HTR-8/SVneo (cell line): Measurements from ENCODE around the gene WFDC9.
A peak's percentile ranks its signal among the peaks of the same experiment; 100 is the strongest.
"Not testable (repeated sequence)": the region's sequence is repeated elsewhere in the genome, so short reads cannot be mapped to it uniquely, and the experiment has no call there.

ENCODE experiments used
- DNase-seq: peaks from one replicate; pipeline ENCODE4 v3.0.0; 2011; ENCODE audit warnings: low spot score, mixed read lengths; ENCODE audit not compliant: insufficient read length
- FAIRE-seq: peaks from 2 replicates; lab custom pipeline; 2011; peaks lifted over from hg19 to GRCh38; lab: Jason Lieb, UNC

Gene WFDC9

DNA sequence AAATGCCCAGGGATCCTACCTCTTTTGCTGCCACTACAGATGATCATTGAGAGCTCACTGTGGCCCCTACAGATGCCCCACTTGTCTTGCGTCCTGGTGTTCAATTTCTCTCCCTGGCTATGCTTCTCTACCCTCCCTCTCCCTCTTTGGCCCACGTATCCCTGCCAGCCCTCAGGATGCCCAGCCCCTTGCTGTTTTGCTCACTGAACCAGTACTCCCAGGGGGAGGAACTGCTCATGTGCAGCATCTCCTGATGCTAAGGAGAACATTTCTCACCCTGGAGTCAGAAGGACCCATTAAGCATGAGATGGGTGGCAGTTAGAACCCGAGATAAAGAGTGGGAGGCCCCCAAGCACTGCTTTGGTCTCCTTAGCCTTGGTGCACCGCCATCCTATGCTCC lies at the start of gene WFDC9:
Gene WFDC9, minus strand, starts transcription at position 101 of the 400 bp plus-strand sequence. CDS start 21,103 bp downstream, outside the sequence.
- FAIRE-seq = no peak
- DNase-seq = no peak

DNA sequence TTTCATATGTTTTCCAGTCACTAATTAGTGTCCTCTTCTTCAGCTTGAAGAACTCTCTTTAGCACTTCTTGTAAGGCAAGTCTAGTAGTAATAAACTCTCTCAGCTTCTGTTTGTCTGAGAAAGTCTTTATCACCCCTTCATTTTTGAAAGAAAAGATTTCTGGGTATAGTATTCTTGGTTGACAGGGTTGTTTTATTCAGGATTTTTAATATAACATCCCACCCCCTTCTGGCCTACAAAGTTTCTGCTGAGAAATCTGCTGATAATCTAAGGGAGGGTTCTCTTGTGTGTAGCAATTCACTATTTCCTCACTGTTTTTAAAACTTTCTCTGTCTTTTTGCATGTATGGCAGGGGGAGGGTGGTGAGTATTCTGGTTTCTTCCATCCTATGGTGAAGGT lies 48.6 kb upstream of the WFDC9 start:
- FAIRE-seq (no peak), DNase-seq (no peak)

DNA sequence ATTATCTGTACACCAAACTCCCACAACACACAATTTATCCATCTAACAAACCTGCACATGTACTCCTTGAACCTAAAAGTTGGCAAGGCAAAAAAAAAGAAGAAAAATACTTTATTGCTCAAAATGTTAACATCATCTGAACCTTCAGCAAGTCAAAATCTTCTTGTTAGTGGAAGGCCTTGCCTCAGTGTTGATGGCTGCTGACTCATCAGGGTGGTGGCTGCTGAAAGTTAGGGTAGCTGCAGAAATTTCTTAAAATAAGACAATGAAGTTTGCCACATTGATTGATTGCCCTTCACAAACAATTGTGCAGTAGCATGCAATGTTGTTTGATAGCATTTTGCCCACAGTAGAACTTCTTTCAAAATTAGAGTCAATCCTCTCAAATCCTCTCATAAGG lies 41.7 kb upstream of the WFDC9 start:
- DNase-seq (no peak), FAIRE-seq (no peak)

DNA sequence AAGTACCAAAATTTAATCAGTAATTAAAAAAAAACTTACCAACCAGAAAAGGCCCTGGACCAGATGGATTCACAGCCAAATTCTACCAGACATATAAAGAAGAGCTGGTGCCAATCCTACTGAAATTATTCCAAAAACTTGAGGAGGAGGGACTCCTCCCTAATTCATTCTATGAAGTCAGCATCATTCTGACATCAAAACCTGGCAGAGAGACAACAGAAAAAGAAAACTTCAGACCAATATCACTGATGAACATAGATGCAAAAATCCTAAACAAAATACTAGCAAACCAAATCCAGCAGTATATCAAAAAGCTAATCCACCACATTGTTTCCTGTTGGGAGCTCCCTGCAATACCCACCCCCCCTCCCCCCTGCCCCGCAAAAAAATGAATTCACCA lies 39.1 kb upstream of the WFDC9 start, which contains the start of gene WFDC11:
Gene WFDC11, minus strand, starts transcription at position 101 of the 400 bp plus-strand sequence. CDS start 19,639 bp downstream, outside the sequence.
- peak; percentile 20 for FAIRE-seq
- no peak for DNase-seq

DNA sequence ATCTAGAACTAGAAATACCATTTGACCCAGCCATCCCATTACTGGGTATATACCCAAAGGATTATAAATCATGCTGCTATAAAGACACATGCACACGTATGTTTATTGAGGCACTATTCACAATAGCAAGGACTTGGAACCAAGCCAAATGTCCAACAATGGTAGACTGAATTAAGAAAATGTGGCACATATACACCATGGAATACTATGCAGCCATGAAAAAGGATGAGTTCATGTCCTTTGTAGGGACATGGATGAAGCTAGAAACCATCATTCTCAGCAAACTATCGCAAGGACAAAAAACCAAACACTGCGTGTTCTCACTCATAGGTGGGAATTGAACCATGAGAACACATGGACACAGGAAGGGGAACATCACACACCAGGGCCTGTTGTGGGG lies 26.0 kb upstream of the WFDC9 start:
- not testable (repeated sequence) for DNase-seq, FAIRE-seq

DNA sequence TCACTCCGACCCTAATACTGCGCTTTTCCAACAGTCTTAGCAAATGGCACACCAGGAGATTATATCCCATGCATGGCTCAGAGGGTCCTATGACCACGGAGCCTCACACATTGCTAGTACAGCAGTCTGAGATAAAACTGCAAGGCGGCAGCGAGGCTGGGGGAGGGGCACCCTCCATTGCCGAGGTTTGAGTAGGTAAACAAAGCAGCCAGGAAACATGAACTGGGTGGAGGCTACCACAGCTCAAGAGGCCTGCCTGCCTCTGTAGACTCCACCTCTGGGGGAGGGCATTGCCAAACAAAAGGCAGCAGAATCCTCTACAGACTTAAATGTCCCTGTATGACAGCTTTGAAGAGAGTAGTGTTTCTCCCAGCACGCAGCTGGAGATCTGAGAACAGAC lies 20.6 kb upstream of the WFDC9 start:
- FAIRE-seq, DNase-seq: not testable (repeated sequence)

DNA sequence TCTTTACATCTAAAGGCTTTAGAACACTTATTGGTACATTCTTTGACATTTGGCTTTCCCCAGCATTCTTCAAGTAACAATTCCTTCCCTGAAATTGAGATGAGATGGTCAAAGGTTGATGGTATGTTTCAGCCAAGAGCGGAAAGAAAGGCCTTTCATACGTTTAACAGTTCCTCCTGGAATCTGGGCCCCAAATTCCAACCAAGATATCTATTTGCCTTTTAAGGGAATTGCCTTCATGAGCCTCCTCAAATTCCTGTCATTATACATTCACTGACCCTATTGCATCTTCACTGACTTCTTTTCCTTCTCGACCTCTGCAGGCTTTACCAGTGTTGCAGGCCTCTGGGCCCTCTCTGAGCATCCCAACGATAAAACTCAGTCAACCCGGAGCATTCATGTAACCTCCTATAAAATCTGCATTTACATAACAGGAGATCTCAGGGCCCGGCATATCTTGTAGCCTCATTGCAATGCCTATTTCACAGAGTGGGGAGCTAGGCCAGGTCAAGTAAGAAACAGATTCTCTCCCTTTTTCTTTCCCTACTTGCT lies 18.3 kb upstream of the WFDC9 start:
- DNase-seq (no peak), FAIRE-seq (no peak)

DNA sequence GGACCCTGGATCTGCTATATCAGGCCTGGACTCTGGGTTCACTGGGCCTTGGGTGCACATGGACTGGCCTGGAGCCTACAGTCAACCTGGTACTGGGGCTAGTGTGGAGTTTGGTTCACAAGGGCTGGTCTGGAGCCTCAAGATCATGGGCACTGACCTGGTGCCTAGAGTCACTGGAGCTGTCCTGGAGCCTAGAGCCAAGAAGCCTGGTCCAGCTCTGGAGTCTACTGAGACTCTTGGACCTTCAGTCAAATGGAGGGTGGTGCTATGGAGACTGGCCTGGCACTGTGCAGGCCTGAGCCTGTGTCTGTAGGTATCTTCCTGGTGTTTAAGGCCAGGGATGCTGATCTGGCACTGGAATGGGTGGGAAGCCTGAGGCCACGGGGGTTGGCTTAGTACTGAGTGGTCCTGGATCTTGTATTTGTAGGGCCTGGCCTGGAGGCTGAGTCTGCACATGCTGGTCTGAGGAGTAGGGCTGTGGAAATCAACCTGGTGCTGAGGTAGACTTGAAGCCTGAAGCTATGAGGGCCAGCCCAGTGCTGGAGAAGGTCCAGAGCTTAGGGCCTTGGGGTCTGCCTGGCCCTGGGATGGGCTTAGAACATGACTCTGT lies 16.5 kb upstream of the WFDC9 start:
- peak; percentile 40 for FAIRE-seq

DNA sequence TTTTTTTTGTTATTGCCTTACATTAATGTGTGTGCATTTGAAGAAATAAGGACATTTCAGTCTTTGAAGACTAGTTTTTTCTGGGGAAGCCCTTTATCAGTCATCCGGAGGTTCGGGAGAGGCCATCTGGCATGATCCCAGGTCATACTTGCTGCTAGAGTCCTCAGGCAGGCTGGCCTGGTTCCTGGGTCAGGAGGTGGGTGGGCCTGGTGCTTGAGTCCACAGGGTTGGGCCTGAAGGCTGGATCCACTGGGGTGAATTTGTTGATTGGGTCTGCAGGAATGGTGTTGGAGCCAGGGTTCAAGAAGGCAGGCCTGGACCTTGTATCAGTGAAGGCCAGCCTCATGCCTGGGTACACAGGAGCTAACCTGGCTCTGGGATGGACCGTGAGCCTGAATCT lies 15.8 kb upstream of the WFDC9 start:
- no peak for DNase-seq
- peak; percentile 69 for FAIRE-seq

More for the DNA sequence above, 16.5 kb upstream of the WFDC9 start:
- no peak for DNase-seq

DNA sequence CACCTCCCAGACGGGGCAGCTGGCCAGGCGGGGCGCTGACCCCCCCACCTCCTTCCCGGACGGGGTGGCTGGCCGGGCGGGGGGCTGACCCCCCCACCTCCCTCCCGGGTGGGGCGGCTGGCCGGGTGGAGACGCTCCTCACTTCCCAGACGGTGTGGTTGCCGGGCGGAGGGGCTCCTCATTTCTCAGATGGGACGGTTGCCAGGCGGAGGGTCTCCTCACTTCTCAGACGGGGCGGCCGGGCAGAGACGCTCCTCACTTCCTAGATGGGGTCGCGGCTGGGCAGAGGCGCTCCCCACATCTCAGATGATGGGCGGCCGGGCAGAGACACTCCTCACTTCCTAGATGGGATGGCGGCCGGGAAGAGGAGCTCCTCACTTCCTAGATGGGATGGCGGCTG lies 14.8 kb upstream of the WFDC9 start:
- not testable (repeated sequence) for DNase-seq, FAIRE-seq

DNA sequence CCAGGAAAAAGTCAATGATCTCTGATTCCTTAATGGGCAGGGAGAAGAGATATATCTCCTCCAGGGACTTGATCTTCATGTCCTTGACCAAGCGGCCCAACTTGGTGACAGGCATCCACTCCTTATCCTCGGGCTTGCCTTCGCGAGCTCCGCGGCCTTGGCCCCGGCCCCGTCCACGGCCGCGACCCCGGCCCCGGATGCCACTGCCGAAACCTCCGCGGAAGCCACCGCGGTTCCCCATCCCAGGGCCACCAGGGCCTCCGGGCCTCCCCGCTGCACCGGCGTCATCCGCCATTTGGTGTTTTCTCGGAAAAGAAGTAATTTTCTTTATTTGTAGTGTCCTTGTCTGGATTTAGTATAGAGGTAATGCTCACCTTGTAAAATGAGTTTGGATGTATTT lies 10.0 kb upstream of the WFDC9 start:
- FAIRE-seq, DNase-seq: not testable (repeated sequence)

DNA sequence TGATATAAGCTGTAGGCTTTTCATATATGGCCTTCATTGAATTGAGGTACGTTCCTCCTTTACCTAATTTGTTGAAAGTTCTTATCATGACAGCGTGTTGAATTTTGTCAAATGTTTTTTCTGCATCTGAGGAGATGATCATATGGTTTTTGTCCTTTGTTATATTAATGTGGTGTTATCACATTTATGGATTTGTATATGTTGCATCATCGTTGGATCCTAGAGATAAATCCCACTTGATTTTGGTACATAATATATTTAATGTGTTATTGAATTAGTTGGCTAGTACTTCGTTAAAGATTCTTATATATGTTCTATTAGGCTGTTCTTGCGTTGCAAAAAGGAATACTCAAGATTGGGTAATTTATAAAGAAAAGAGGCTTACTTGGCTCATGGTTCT lies 8.6 kb upstream of the WFDC9 start:
- DNase-seq = no peak
- FAIRE-seq = peak; percentile 9

DNA sequence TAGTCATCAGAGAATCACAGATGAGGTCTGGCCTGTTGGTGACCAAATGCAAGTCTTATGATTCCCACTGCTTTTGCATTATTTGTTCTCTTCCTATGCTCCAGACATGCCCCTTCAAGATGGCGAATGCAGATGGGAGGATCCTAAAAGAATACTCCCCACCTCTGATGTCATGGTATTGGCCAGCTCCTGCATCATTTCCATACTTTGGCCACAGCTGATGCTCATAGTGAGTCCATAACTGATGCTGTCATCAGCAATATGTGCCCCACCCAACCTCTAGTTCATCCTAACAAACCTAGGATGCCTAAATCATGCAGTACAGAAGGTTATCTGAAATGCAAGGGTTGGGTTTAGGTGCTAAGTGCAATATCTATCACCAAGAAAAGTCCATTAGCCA lies 5.4 kb upstream of the WFDC9 start:
- peak; percentile 80 for FAIRE-seq
- no peak for DNase-seq

DNA sequence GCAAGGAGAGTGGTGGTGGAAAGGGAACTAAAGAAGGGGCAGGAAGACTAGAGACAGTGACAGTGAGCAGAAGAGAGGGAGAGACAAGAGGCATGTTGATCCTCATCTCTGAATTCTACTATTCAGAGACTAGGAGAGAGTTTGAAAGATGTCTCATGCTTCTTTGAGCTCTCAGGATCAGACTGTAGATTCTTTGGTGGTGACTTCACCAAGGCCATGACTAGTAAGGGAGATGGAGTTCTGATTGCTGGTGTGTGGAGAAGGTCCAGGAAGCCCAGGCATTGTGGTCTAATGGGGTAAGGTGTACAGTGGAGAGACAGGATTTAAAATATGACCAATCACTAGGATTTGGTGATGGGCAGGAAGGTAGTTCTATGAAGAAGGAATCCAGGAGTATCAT lies 713 bp downstream of the WFDC9 start:
- FAIRE-seq = peak; percentile 20
- DNase-seq = no peak

DNA sequence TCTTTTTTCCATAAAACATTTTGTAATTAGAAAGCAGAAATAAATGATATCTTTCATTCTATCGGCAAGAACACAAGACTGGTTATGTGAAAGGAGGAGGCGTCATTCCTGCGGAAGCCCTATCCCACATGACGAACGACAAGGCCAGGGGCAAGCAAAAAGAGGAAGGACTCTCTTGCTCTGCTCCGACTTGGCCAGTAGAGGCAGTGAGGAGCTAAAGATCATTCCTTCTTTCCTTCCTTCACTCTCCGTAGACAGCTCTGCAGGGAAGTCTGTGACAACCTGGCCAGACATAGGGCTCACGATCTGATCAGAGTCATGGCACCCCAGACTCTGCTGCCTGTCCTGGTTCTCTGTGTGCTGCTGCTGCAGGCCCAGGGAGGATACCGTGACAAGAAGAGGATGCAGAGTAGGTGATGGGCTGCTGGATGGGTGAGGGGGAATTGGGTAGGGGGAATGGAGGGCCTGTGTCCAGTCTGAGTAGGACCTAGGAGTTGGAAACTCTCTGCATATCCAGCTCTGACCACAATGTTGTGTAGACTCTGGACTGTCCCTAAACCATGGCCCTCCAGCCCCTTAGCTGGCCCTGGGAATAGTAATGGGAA lies 1.5 kb downstream of the WFDC9 start, which contains the start of gene WFDC10A:
Gene WFDC10A, plus strand, starts transcription at position 244 of the 605 bp plus-strand sequence. Its CDS starts 75 bp downstream, at position 319.
- FAIRE-seq (peak; percentile 97), DNase-seq (peak; percentile 77)

DNA sequence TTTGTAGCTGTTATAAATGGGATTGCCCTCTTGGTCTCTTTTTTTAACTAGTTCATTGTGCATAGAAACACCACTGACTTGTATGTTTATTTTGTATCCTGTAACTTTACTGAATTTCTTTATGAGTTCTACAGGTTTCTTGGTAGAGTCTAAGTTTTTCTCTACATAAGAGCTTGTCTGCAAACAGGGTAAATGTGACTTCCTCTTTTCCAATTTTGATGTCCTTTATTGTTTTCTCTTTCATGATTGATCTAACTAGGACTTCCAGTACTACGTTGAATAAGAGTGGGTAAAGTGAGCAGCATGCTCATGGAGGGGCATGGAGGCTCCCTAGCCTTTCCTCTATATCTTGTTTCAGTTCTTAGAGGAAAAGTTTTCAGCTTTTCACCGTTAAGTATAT lies 4.5 kb downstream of the WFDC9 start:
- FAIRE-seq (no peak), DNase-seq (no peak)

DNA sequence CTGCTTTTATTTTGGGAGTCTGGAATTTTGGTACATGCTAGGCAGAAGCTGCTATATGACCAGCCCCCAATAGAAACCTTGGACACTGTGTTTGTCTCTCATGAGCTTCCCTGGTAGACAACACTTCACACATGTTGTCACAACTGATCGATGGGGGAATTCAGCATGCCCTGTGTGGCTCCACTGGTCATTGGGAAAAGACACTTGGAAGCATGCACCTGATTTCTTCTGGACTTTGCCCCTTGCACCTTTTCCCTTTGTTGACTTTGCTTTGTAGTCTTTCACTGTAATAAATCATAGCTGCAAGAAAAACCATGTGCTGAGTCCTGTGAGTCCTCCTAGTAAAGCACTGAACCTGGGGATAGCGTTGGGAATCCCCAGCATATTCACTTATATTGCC lies 9.5 kb downstream of the WFDC9 start:
- DNase-seq (no peak), FAIRE-seq (no peak)

DNA sequence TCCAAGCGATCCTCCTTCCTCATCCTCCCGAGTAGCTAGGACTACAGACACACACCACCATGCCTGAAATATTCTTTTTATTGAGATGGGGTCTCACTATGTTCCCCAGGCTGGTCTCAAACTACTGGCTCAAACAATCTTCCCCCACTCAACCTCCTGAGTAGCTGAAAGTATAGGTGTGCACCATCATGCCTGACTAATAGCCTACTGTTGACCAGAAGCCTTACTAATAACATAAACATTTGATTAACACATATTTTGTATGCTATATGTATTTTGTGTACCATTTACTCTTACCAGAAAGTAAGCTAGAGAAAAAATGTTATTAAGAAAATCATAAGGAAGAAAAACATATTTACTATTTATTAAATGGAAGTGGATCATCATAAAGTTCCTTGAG lies 13.5 kb downstream of the WFDC9 start:
- DNase-seq (no peak), FAIRE-seq (peak; percentile 89)

DNA sequence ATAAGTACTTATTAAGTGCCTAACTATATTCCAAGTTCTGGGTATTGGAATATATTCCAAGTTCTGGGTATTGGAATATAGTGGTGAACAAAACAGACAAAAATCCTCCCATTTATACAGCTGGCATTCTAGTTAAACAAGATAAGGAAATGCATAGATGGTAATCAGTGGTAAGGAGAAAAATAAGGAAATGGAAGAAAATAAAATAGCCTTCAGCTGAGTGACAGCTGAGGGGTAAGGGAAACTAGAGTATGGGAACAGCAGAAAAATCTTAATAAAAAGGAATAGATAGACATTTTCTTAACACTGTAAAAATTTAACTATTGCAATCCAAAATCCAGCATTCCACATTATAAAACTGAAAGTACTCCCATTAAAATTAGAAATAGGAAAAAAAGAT lies 18.8 kb downstream of the WFDC9 start:
- DNase-seq = no peak

DNA sequence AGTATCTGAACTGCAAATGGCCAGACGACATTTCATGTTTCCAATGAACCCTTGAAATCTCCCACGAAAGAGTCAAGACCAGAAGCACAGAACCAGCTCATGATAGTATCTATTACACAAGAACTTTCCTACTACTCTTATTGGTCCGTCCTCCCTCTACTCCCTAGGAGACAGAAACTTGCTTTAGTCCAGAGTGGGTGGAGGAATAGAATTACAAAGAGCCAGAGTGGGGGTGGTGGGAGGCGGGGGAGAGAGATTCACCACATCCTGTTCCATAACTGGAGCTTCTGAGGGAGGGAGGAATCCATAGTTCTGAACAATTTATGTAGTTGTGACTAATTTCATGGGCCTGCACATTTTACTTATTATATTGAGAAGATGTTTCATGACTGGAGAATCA lies 20.0 kb downstream of the WFDC9 start:
- FAIRE-seq = peak; percentile 95
- DNase-seq = peak; percentile 88

More for the DNA sequence above, 18.8 kb downstream of the WFDC9 start:
- no peak for FAIRE-seq

DNA sequence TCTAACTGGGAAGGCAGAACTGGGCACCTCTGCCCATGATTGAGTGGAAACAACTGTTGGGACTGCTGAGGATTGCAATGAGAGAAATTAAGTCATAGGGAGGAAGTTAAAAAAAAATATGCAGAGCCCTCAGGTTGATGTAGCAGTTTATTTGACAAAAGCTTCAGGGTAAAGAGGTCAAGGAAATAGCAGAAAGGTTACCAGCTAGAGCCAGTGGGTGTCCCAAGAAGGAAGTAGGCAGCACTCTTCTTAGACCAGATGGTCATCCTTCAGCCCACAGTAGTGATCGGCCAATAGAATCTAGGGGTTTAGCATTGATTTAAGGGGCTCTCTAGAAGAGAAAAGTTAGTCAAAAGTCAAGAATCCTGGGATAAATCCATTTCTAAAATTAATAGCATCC lies 23.3 kb downstream of the WFDC9 start:
- FAIRE-seq = no peak
- DNase-seq = no peak
